A549 (cell line): ENCODE measurements around the gene FAM32A. TPM values are rescaled to one million over a fixed set of nuclear protein-coding genes. Genes with fewer than 3 reads are reported as not detected.

Experiments used
- ATAC-seq, 2 experiments: fragments of 200-7000 bp in 1 of 2; fragments of >200 bp in 1 of 2; cut with Nextera tagmentation in 1 of 2; cut with Tn5 transposase in 1 of 2; 3 replicates each; pipeline versions ENCODE4 v1.8.0 to v1.9.1; 2018 to 2020; ENCODE audit warnings: mild to moderate bottlenecking in 1 of 2, moderate library complexity in 1 of 2
- CTCF ChIA-PET: fragments of 300-600 bp; sonication (Branson Sonifier 250); formaldehyde crosslinking; extraction: SDS; loops from one replicate; lab custom pipeline; 2021; ENCODE audit warnings: antibody characterized with exemption, inconsistent platforms; lab: Yijun Ruan, JAX
- POLR2A ChIA-PET: fragments of 350-600 bp; formaldehyde crosslinking; extraction: SDS; loops from one replicate; lab custom pipeline; 2021; ENCODE audit warnings: antibody characterized with exemption, inconsistent platforms; lab: Yijun Ruan, JAX
- DNase-seq, 2 experiments: peaks; one replicate each; pipeline versions ENCODE4 v3.0.0 to v3.0.0-alpha.2; 2011 to 2016; ENCODE audit warnings: low read depth in 1 of 2, low spot score in 1 of 2
- FAIRE-seq: peaks from 2 replicates; lab custom pipeline; 2011; peaks lifted over from hg19 to GRCh38; lab: Jason Lieb, UNC
- H3K27ac ChIP-seq, 2 experiments: fragments of >200 bp; sonication (Bioruptor Twin); formaldehyde crosslinking; 3 replicates each; pipeline ENCODE4 v1.5.1; 2016 to 2017
- H3K4me1 ChIP-seq: fragments of >200 bp; sonication (Bioruptor Twin); formaldehyde crosslinking; 3 replicates; pipeline ENCODE4 v1.6.1; 2016
- H3K4me2 ChIP-seq: fragments of >200 bp; sonication (Bioruptor Twin); formaldehyde crosslinking; 3 replicates; pipeline ENCODE4 v1.6.1; 2016
- H3K4me3 ChIP-seq: fragments of >200 bp; sonication (Bioruptor Twin); formaldehyde crosslinking; 3 replicates; pipeline ENCODE4 v1.5.1; 2016
- H3K9me3 ChIP-seq: fragments of >200 bp; sonication (Bioruptor Twin); formaldehyde crosslinking; 3 replicates; pipeline ENCODE4 v1.6.1; 2016
- ATOH8 ChIP-seq: fragments of 250-450 bp; sonication (Bioruptor Pico); IDR thresholded peaks from 2 replicates; pipeline ENCODE4 v1.5.0; 2020; ENCODE audit warnings: low read depth, mild to moderate bottlenecking, moderate library complexity
- FOSB ChIP-seq: fragments of 250-450 bp; sonication (Bioruptor Pico); IDR thresholded peaks from 2 replicates; pipeline ENCODE4 v1.5.0; 2020; ENCODE audit warnings: mild to moderate bottlenecking, moderate library complexity
- HDAC2 ChIP-seq: fragments of 200-600 bp; sonication (generic); IDR thresholded peaks from 2 replicates; pipeline ENCODE4 v1.6.1; 2016
- HES2 ChIP-seq: fragments of >200 bp; sonication (Bioruptor Twin); formaldehyde crosslinking; IDR thresholded peaks from 2 replicates; pipeline ENCODE4 v1.6.1; 2016
- JUN ChIP-seq, 2 experiments: fragments of >200 bp; sonication (Bioruptor Twin); formaldehyde crosslinking; IDR thresholded peaks; 2 replicates in 1 of 2; 3 replicates in 1 of 2; pipeline ENCODE4 v1.6.1; 2016 to 2017
- JUNB ChIP-seq: fragments of >200 bp; sonication (Bioruptor Twin); formaldehyde crosslinking; IDR thresholded peaks from 2 replicates; pipeline ENCODE4 v1.6.1; 2016
- KDM5A ChIP-seq: fragments of 200-600 bp; sonication (generic); IDR thresholded peaks from 2 replicates; pipeline ENCODE4 v1.6.1; 2016; ENCODE audit warnings: antibody characterized with exemption, mild to moderate bottlenecking
- MAFK ChIP-seq: fragments of 450-650 bp; IDR thresholded peaks from 2 replicates; pipeline ENCODE4 v1.6.1; 2014; ENCODE audit not compliant: partially characterized antibody
- MAX ChIP-seq: IDR thresholded peaks from 2 replicates; pipeline ENCODE4 v1.6.1; 2012
- MAZ ChIP-seq: fragments of 150-350 bp; IDR thresholded peaks from 2 replicates; pipeline ENCODE4 v1.6.1; 2014; ENCODE audit warnings: antibody characterized with exemption, low read depth, low read length, borderline replicate concordance
- NFE2L2 ChIP-seq: fragments of 150-350 bp; conservative IDR thresholded peaks from 2 replicates; pipeline ENCODE4 v1.6.1; 2014; ENCODE audit warnings: low read length
- PHF8 ChIP-seq: fragments of 200-600 bp; sonication (generic); IDR thresholded peaks from 2 replicates; pipeline ENCODE4 v1.6.1; 2016; ENCODE audit warnings: low read depth, mild to moderate bottlenecking, antibody characterized with exemption, moderate library complexity, borderline replicate concordance
- POLR2A ChIP-seq: IDR thresholded peaks from 2 replicates; pipeline ENCODE4 v1.6.1; 2012; ENCODE audit warnings: mild to moderate bottlenecking, low read length
- POLR2AphosphoS2 ChIP-seq: conservative IDR thresholded peaks from 2 replicates; pipeline ENCODE4 v1.6.1; 2012; ENCODE audit warnings: low read length, improper control_type of control experiment, inconsistent platforms
- RARB ChIP-seq: fragments of 250-450 bp; sonication (Bioruptor Pico); IDR thresholded peaks from 2 replicates; pipeline ENCODE4 v1.8.0; 2021; ENCODE audit warnings: mild to moderate bottlenecking, moderate library complexity
- REST ChIP-seq: fragments of 200-600 bp; sonication (generic); IDR thresholded peaks from 2 replicates; pipeline ENCODE4 v1.6.1; 2016; ENCODE audit warnings: antibody characterized with exemption, mild to moderate bottlenecking, moderate library complexity
- SREBF2 ChIP-seq: fragments of 450-650 bp; IDR thresholded peaks from 2 replicates; pipeline ENCODE4 v1.6.1; 2014; ENCODE audit warnings: mild to moderate bottlenecking, moderate library complexity
- TFCP2L1 ChIP-seq: fragments of 250-450 bp; sonication (Bioruptor Pico); IDR thresholded peaks from 2 replicates; pipeline ENCODE4 v1.5.0; 2021; ENCODE audit warnings: mild to moderate bottlenecking
- USF2 ChIP-seq: fragments of 450-650 bp; IDR thresholded peaks from 2 replicates; pipeline ENCODE4 v1.6.1; 2014; ENCODE audit warnings: antibody characterized with exemption
- ZFP36 ChIP-seq: fragments of 450-650 bp; IDR thresholded peaks from 2 replicates; pipeline ENCODE4 v1.6.1; 2014; ENCODE audit warnings: borderline replicate concordance; ENCODE audit not compliant: partially characterized antibody
- ZSCAN20 ChIP-seq: fragments of 250-450 bp; sonication (Bioruptor Pico); IDR thresholded peaks from 2 replicates; pipeline ENCODE4 v1.8.0; 2022; ENCODE audit warnings: mild to moderate bottlenecking, moderate library complexity
- WGBS: methylation state at CpG from one replicate; pipeline ENCODE4 v1.1.6; 2017; ENCODE audit errors: missing lambda C conversion rate; 5-methylcytosine and 5-hydroxymethylcytosine counted together
- polyA plus RNA-seq, 4 experiments: library from polyadenylated mRNA; depleted of rRNA in 3 of 4; stranded (reverse); fragments of >200 nt; fragmentation: RNase III in 1 of 4; extraction: RNeasy Plus Mini Kit Qiagen cat#74134 plus additional on column Dnase treatment in 1 of 4; gene quantifications; 2 replicates in 3 of 4; 3 replicates in 1 of 4; pipeline ENCODE4 v1.2.3, GENCODE V29; 2011 to 2017

FAM32A gene
- polyA plus RNA-seq, 2 of the 4 experiments (the other 2 are of a cell fraction) = 80.8 to 108 TPM

- DNase-seq = no peak
- 0 out of 3 replicates have a peak, but pooled peaks cover 4% of the 10 kb centered on the region for H3K4me1 ChIP-seq
- H3K9me3 ChIP-seq = no peaks in the 10 kb centered on the region
- no peak overlapping the region for H3K4me2 ChIP-seq
- H3K4me3 ChIP-seq = no peak overlapping the region
- ATAC-seq = no peak
- H3K27ac ChIP-seq = no peak overlapping the region
- FAIRE-seq = no peak
- TF ChIP-seq TFCP2L1 (CRISPR knock-in tag) = no peak
- TF ChIP-seq REST = no peak
- TF ChIP-seq PHF8 = no peak
- TF ChIP-seq ZSCAN20 (CRISPR knock-in tag) = no peak
- no peak for TF ChIP-seq USF2
- ChIA-PET CTCF (no interaction called here), POLR2A (no interaction called here)
- 94% methylated on average over 10 of the region's 10 CpGs for WGBS
Measured at GRCh38 chr19:16190736-16191135, 5.5 kb downstream of the FAM32A start.

GRCh38 chr19:16191216-16191908 is 6.2 kb downstream of the FAM32A start:
- DNase-seq = no peak
- ATAC-seq = peak; percentile 52 to 54; a peak in 5 of 6 replicates
- TF ChIP-seq MAX = no peak
- TF ChIP-seq, all 56 proteins: peak for 0
- H3K4me2 ChIP-seq = no peak overlapping the region
- peaks cover 7% of the 10 kb centered on the region; the same call in 1 of the 3 replicates for H3K4me1 ChIP-seq
- WGBS = 73% methylated on average over 7 of the region's 16 CpGs
- no peaks in the 10 kb centered on the region for H3K9me3 ChIP-seq
- H3K27ac ChIP-seq = no peak overlapping the region
- H3K4me3 ChIP-seq = no peak overlapping the region
- no peak for FAIRE-seq
- ChIA-PET CTCF (no interaction called here), POLR2A (no interaction called here)

- 96% methylated on average over 10 of the region's 10 CpGs for WGBS
- Histone ChIP-seq H3K4me1 (peaks cover 10% of the 10 kb centered on the region; the same call in 1 of the 3 replicates), H3K27ac (no peak overlapping the region), H3K9me3 (no peaks in the 10 kb centered on the region), H3K4me3 (no peak overlapping the region), H3K4me2 (no peak overlapping the region)
- ChIA-PET POLR2A (no interaction called here), CTCF (interaction anchor here (1.2 to 1.6 kb wide), 2 partner anchors 11 to 152 kb away, joined by 4 to 6 read pairs; no protein-coding TSS in a partner anchor)
- FAIRE-seq = no peak
- no peak for TF ChIP-seq NFE2L2
- no peak for TF ChIP-seq ATOH8 (CRISPR knock-in tag)
- TF ChIP-seq MAFK = no peak
- no peak for TF ChIP-seq KDM5A
- no peak for TF ChIP-seq MAZ
- no peak for TF ChIP-seq HDAC2
- TF ChIP-seq JUN (IDR thresholded peaks at IDR 0.05) = no peak
- TF ChIP-seq ZFP36 = no peak
- TF ChIP-seq SREBF2 = no peak
- TF ChIP-seq FOSB = no peak
- no peak for TF ChIP-seq POLR2AphosphoS2
- no peak for TF ChIP-seq PHF8
- TF ChIP-seq HES2 = no peak
- no peak for TF ChIP-seq POLR2A
- TF ChIP-seq REST = no peak
- no peak for TF ChIP-seq RARB (CRISPR knock-in tag)
- no peak for TF ChIP-seq ZSCAN20 (CRISPR knock-in tag)
- TF ChIP-seq JUNB = no peak
- ATAC-seq = no peak
- no peak for DNase-seq
Measured at GRCh38 chr19:16193466-16193865, 8.3 kb downstream of the FAM32A start.
